OCI-LY1 (cell line): ENCODE results near the gene ZDHHC4.

Experiments
- EZH2 ChIP-seq: fragments of 200-600 bp; sonication (generic), shearing (Covaris generic); IDR thresholded peaks from 2 replicates; pipeline ENCODE4 v1.8.0; 2017; ENCODE audit warnings: borderline replicate concordance, mixed run types, mild to moderate bottlenecking, antibody characterized with exemption, low read length, moderate library complexity, mixed read lengths
- TF ChIP-seq, protein P1 (sequence below): fragments of 200-600 bp; sonication (generic), shearing (Covaris generic); IDR thresholded peaks from 2 replicates; pipeline ENCODE4 v1.5.1; 2017; ENCODE audit warnings: mild to moderate bottlenecking, antibody characterized with exemption, low read length, moderate library complexity, mixed read lengths

DNA sequence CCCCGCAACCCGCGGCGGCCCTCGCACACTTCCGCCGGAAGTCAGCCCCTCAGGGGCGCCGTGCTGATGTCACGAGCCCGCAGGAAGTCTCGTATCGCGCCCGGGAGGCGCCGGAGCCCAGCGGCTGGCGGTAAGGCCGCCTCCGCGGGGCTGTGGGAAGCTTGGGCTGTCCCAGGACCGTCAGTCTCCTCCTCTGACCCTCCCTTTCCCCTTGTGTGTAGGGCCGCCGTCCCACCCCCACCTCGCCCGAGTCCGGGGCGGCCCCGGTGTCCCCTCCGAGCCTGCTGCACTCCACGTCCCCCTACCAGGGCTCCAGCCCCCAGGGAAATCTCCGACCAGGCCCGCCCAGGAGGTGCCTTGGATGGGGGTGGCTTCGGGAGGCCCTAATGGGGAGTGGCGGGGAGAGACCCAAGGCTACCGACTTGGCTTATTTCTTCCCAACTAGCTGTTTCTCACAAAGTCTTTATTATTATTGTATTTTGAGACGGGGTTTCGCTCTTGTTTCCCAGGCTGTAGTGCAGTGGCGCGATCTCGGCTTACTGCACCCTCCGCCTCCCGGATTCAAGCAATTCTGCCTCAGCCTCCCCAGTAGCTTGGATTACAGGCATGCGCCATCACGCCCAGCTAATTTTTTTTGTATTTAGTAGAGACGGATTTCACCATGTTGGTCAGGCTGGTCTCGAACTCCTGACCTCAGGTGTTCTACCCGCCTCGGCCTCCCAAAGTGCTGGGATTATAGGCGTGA is at the start of gene ZDHHC4:
- no peak for TF ChIP-seq EZH2
- TF ChIP-seq, protein P1, sequence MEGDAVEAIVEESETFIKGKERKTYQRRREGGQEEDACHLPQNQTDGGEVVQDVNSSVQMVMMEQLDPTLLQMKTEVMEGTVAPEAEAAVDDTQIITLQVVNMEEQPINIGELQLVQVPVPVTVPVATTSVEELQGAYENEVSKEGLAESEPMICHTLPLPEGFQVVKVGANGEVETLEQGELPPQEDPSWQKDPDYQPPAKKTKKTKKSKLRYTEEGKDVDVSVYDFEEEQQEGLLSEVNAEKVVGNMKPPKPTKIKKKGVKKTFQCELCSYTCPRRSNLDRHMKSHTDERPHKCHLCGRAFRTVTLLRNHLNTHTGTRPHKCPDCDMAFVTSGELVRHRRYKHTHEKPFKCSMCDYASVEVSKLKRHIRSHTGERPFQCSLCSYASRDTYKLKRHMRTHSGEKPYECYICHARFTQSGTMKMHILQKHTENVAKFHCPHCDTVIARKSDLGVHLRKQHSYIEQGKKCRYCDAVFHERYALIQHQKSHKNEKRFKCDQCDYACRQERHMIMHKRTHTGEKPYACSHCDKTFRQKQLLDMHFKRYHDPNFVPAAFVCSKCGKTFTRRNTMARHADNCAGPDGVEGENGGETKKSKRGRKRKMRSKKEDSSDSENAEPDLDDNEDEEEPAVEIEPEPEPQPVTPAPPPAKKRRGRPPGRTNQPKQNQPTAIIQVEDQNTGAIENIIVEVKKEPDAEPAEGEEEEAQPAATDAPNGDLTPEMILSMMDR: no peak
